K562 (cell line): ENCODE results near the gene LRRC47. TPM values are rescaled to one million over a fixed set of nuclear protein-coding genes. Genes with fewer than 3 reads are reported as not detected.

Experiments
- ATAC-seq: fragments of 200-7000 bp; cut with Tn5 transposase; 3 replicates; pipeline ENCODE4 v1.9.1; 2020; ENCODE audit warnings: moderate library complexity
- BruUV-seq: library from RNA; stranded (reverse); fragments of 400-500 nt; replicated peaks from 2 replicates; lab custom pipeline; 2021; lab: Mats Ljungman, UMichigan
- CTCF ChIA-PET: fragments of 300-600 bp; formaldehyde crosslinking; extraction: SDS; loops from one replicate; lab custom pipeline; 2021; ENCODE audit warnings: low intra/inter-chr PET ratio; lab: Yijun Ruan, JAX
- POLR2A ChIA-PET: fragments of 300-600, 350-650 bp; sonication (Branson Sonifier 250); formaldehyde crosslinking; extraction: SDS; loops from one replicate; lab custom pipeline; 2021; ENCODE audit warnings: antibody characterized with exemption, inconsistent platforms; lab: Yijun Ruan, JAX
- DNase-seq, 4 experiments: peaks; one replicate each; pipeline versions ENCODE4 v3.0.0 to v3.0.0-alpha.2; 2011 to 2018; ENCODE audit warnings: low spot score in 3 of 4, mixed read lengths in 3 of 4; ENCODE audit errors: extremely low read depth in 1 of 4
- FAIRE-seq: peaks from 2 replicates; lab custom pipeline; 2011; peaks lifted over from hg19 to GRCh38; lab: Jason Lieb, UNC
- H2AFZ ChIP-seq: 2 replicates; pipeline ENCODE4 v1.6.0; 2011; ENCODE audit warnings: low read depth, low read length, control low read depth, inconsistent platforms
- H3K27ac ChIP-seq: fragments of 200-600 bp; 3 replicates; pipeline ENCODE4 v1.8.0; 2011; ENCODE audit warnings: low read depth, mild to moderate bottlenecking, control low read depth, inconsistent platforms, low read length, moderate library complexity, mixed read lengths; ENCODE audit errors: extremely low read depth
- H3K27me3 ChIP-seq, 2 experiments: fragments of 300-600 bp in 1 of 2; 2 replicates in 1 of 2; 3 replicates in 1 of 2; pipeline versions ENCODE4 v1.6.0 to v1.8.0; 2011; ENCODE audit warnings: inconsistent platforms in 2 of 2, low read length in 2 of 2, mild to moderate bottlenecking in 1 of 2, mixed read lengths in 1 of 2, moderate library complexity in 1 of 2; ENCODE audit not compliant: control insufficient read depth in 2 of 2, insufficient read depth in 2 of 2
- H3K36me3 ChIP-seq: fragments of 300-600 bp; 3 replicates; pipeline ENCODE4 v1.8.0; 2011; ENCODE audit warnings: mild to moderate bottlenecking, low read length, inconsistent platforms; ENCODE audit not compliant: control insufficient read depth, insufficient read depth
- H3K4me1 ChIP-seq, 2 experiments: fragments of 200-600 bp in 1 of 2; replicated peaks in 1 of 2; 2 replicates in 1 of 2; 3 replicates in 1 of 2; pipeline versions ENCODE4 v1.5.1 to v1.8.0; 2011; ENCODE audit warnings: inconsistent platforms in 2 of 2, low read length in 2 of 2, mild to moderate bottlenecking in 1 of 2, mixed read lengths in 1 of 2, moderate library complexity in 1 of 2; ENCODE audit not compliant: control insufficient read depth in 2 of 2, insufficient read depth in 2 of 2
- H3K4me2 ChIP-seq: 2 replicates; pipeline ENCODE4 v1.6.1; 2011; ENCODE audit warnings: low read length, control low read depth, inconsistent platforms, mixed read lengths; ENCODE audit not compliant: insufficient read depth
- H3K4me3 ChIP-seq: fragments of 200-600 bp; sonication (generic), shearing (Covaris generic); 2 replicates; pipeline ENCODE4 v1.5.1; 2016; ENCODE audit warnings: control low read depth, inconsistent platforms
- H3K79me2 ChIP-seq: fragments of 200-600 bp; 3 replicates; pipeline ENCODE4 v1.8.0; 2011; ENCODE audit warnings: low read length, inconsistent platforms; ENCODE audit not compliant: control insufficient read depth, insufficient read depth
- H3K9ac ChIP-seq, 2 experiments: 2 replicates each; pipeline versions ENCODE4 v1.6.0 to v1.6.1; 2011; ENCODE audit warnings: low read depth in 2 of 2, low read length in 2 of 2, control low read depth in 1 of 2, inconsistent platforms in 1 of 2, mild to moderate bottlenecking in 1 of 2, mixed read lengths in 1 of 2; ENCODE audit not compliant: insufficient read depth in 1 of 2
- H3K9me1 ChIP-seq: one replicate; pipeline ENCODE4 v1.6.0; 2011; ENCODE audit warnings: inconsistent platforms, mild to moderate bottlenecking, low read length, moderate library complexity; ENCODE audit not compliant: control insufficient read depth, insufficient read depth
- H3K9me3 ChIP-seq: replicated peaks from 2 replicates; pipeline ENCODE4 v1.5.1; 2011; ENCODE audit warnings: low read depth, low read length, inconsistent platforms; ENCODE audit not compliant: control insufficient read depth, insufficient read depth
- H4K20me1 ChIP-seq: replicated peaks from 2 replicates; pipeline ENCODE4 v1.6.1; 2011; ENCODE audit warnings: low read length, inconsistent platforms, mixed read lengths; ENCODE audit not compliant: control insufficient read depth, insufficient read depth
- ATF7 ChIP-seq: fragments of 450-650 bp; IDR thresholded peaks from 2 replicates; pipeline ENCODE4 v1.7.1; 2014; ENCODE audit warnings: mild to moderate bottlenecking, moderate library complexity
- CBFA2T3 ChIP-seq: fragments of 450-650 bp; IDR thresholded peaks from 2 replicates; pipeline ENCODE4 v1.6.1; 2017
- CTBP1 ChIP-seq: fragments of 450-650 bp; IDR thresholded peaks from 2 replicates; pipeline ENCODE4 v1.6.1; 2016; ENCODE audit warnings: borderline replicate concordance
- CXXC5 ChIP-seq: fragments of 250-450 bp; sonication (Bioruptor Pico); IDR thresholded peaks from 2 replicates; pipeline ENCODE4 v1.8.0; 2022; ENCODE audit warnings: inconsistent platforms, mild to moderate bottlenecking, moderate library complexity
- HDAC1 ChIP-seq, 2 experiments: fragments of 450-650 bp; IDR thresholded peaks; 2 replicates each; pipeline ENCODE4 v1.6.1; 2016 to 2017; ENCODE audit warnings: inconsistent platforms in 1 of 2, mild to moderate bottlenecking in 1 of 2, moderate library complexity in 1 of 2
- KLF6 ChIP-seq: fragments of 250-450 bp; sonication (Bioruptor Pico); IDR thresholded peaks from 2 replicates; pipeline ENCODE4 v1.4.0; 2020; ENCODE audit warnings: mild to moderate bottlenecking, moderate library complexity, borderline replicate concordance
- NCOA1 ChIP-seq: fragments of 450-650 bp; IDR thresholded peaks from 2 replicates; pipeline ENCODE4 v1.6.1; 2016; ENCODE audit warnings: low read depth
- NR2F6 ChIP-seq: fragments of 450-650 bp; formaldehyde crosslinking; IDR thresholded peaks from 2 replicates; pipeline ENCODE4 v1.4.0; 2020; ENCODE audit warnings: mild to moderate bottlenecking
- PRPF4 ChIP-seq: fragments of 200-400 bp; formaldehyde crosslinking; IDR thresholded peaks from one replicate; pipeline ENCODE4 v1.6.1; 2017; ENCODE audit warnings: low read length, low read depth, mild to moderate bottlenecking; ENCODE audit not compliant: insufficient read depth, poor library complexity, severe bottlenecking
- RFX7 ChIP-seq: fragments of 250-450 bp; sonication (Bioruptor Pico); IDR thresholded peaks from 2 replicates; pipeline ENCODE4 v1.5.1; 2021; ENCODE audit warnings: mild to moderate bottlenecking
- SMAD4 ChIP-seq: fragments of 250-450 bp; sonication (Bioruptor Pico); conservative IDR thresholded peaks from 2 replicates; pipeline ENCODE4 v1.8.0; 2021; ENCODE audit warnings: inconsistent platforms, mild to moderate bottlenecking, moderate library complexity
- SRSF7 ChIP-seq: fragments of 200-400 bp; formaldehyde crosslinking; optimal IDR thresholded peaks from 2 replicates; pipeline ENCODE3; 2017; ENCODE audit warnings: mild to moderate bottlenecking, low read depth, low read length
- STAG1 ChIP-seq: sonication (generic); formaldehyde crosslinking; IDR thresholded peaks from 2 replicates; pipeline ENCODE4 v1.5.0; 2020; ENCODE audit warnings: missing genetic modification reagents, borderline replicate concordance
- STAT5B ChIP-seq: fragments of 250-450 bp; sonication (Bioruptor Pico); IDR thresholded peaks from 2 replicates; pipeline ENCODE4 v1.8.0; 2021; ENCODE audit warnings: mild to moderate bottlenecking, inconsistent platforms
- THRAP3 ChIP-seq: fragments of 450-650 bp; IDR thresholded peaks from 2 replicates; pipeline ENCODE4 v1.6.1; 2016; ENCODE audit warnings: mild to moderate bottlenecking, inconsistent platforms, borderline replicate concordance
- U2AF1 ChIP-seq: fragments of 200-400 bp; formaldehyde crosslinking; optimal IDR thresholded peaks from 2 replicates; pipeline ENCODE3; 2017; ENCODE audit warnings: mild to moderate bottlenecking, low read depth, low read length, moderate library complexity
- XRCC5 ChIP-seq: fragments of 200-400 bp; formaldehyde crosslinking; IDR thresholded peaks from 2 replicates; pipeline ENCODE4 v1.6.1; 2017; ENCODE audit warnings: low read depth, mild to moderate bottlenecking, low read length
- YY1 ChIP-seq, 3 experiments: IDR thresholded peaks; 2 replicates each; pipeline ENCODE4 v1.6.1; 2011; ENCODE audit warnings: low read length in 2 of 3, mild to moderate bottlenecking in 2 of 3, moderate library complexity in 2 of 3, borderline replicate concordance in 1 of 3, control low read depth in 1 of 3, low read depth in 1 of 3; ENCODE audit not compliant: insufficient read depth in 3 of 3, insufficient replicate concordance in 2 of 3, control insufficient read depth in 1 of 3, insufficient read length in 1 of 3; ENCODE audit errors: extremely low read depth in 1 of 3
- ZBTB8A ChIP-seq: fragments of 450-650 bp; IDR thresholded peaks from 2 replicates; pipeline ENCODE4 v1.6.1; 2018; ENCODE audit warnings: mild to moderate bottlenecking, moderate library complexity; ENCODE audit not compliant: partially characterized antibody
- ZNF124 ChIP-seq: sonication (generic); formaldehyde crosslinking; IDR thresholded peaks from 2 replicates; pipeline ENCODE4 v1.8.1; 2022; ENCODE audit warnings: missing genetic modification reagents
- ZNF133 ChIP-seq: fragments of 250-450 bp; sonication (Bioruptor Pico); IDR thresholded peaks from 2 replicates; pipeline ENCODE4 v1.4.0; 2020; ENCODE audit warnings: mild to moderate bottlenecking
- WGBS: fragments of 100-300 bp; shearing (Covaris generic); methylation state at CpG from one replicate; pipeline ENCODE4 v1.1.6; 2016; ENCODE audit warnings: low coverage, mixed read lengths; ENCODE audit not compliant: insufficient coverage; ENCODE audit errors: missing lambda C conversion rate; 5-methylcytosine and 5-hydroxymethylcytosine counted together
- in situ Hi-C: fragments of 300-500 bp; cut with MboI; formaldehyde crosslinking; loops from 4 replicates; pipeline ENCODE4 v1.15.0; 2018; ENCODE audit warnings: inconsistent platforms, mixed read lengths
- intact Hi-C: fragments of 100-400 bp; cut with micrococcal nuclease; formaldehyde crosslinking; loops from 2 replicates; pipeline ENCODE4 v1.14.2; 2022
- polyA plus RNA-seq, 8 experiments: library from polyadenylated mRNA; depleted of rRNA in 4 of 8; stranded (reverse) in 5 of 8; unstranded in 3 of 8; fragments of >200 nt; fragmentation: Nextera tagmentation in 2 of 8; fragmentation: Illumina TruSeq in 1 of 8; extraction: Ambion mirVana in 2 of 8; extraction: Trizol in 1 of 8; gene quantifications; 2 replicates each; pipeline versions ENCODE4 v1.2.1 to v1.2.3, GENCODE V29; 2011 to 2014; ENCODE audit warnings: inconsistent platforms in 1 of 8, missing spikeins in 1 of 8
- total RNA-seq, 7 experiments: library from RNA; depleted of rRNA in 6 of 7; stranded (reverse); fragments of >200 nt in 6 of 7; fragmentation: Illumina TruSeq in 2 of 7; extraction: Trizol in 2 of 7; gene quantifications; 2 replicates each; pipeline versions ENCODE4 v1.2.1 to v1.2.3, GENCODE V29; 2011 to 2021; ENCODE audit warnings: low replicate concordance in 1 of 7
- TF ChIP-seq, protein P1 (sequence below): fragments of 450-650 bp; IDR thresholded peaks from 2 replicates; pipeline ENCODE4 v1.6.1; 2018; ENCODE audit warnings: mild to moderate bottlenecking, low read depth; ENCODE audit not compliant: partially characterized antibody

Gene LRRC47
- total and polyA plus RNA-seq, 9 of the 15 experiments (the other 6 are each of a cell fraction or from before 2014, with no cell fraction given), result 4.6 to 68.0 (median 35.9) TPM

DNA sequence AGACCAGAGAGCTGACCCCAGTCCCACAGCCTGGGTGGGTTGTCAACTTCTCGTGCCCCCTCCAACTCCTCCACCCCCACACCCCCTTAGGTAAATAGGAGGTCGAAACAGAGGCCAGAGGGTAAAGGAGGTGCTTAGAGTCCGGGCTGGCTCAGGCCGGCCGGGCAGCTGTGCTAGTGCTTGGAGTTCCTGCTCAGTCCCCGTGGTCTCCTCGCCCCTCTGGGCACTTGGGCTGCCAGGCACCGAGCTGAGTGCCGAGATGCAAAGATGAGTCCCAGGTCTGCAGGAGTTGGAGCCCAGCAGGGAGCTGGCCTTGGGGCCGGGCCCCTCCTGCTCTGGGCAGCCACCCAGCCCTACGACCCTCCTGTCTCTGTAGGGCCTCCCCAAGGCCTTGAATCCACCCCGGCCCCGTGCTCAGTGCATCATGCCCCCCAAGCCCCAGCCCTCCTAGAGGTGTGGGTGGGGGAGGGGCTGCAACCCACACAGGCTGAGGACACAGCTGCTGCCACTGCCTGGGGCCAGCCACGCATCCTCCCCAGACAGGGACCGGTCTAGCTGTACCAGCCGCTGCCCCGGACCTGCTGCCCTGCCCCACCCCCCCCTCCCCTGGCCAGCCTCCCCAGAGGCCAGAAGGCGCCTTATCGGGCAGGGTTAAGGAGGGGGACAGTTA is 21.9 kb downstream of the LRRC47 start:
- peak overlapping the region; percentile 66 to 94 for H3K9ac ChIP-seq
- ChIA-PET CTCF (no interaction called here), POLR2A (interaction anchor here (0.5 to 2.3 kb wide), 10 partner anchors 11 to 125 kb away, joined by 3 to 14 read pairs (median 3); partner anchors contain the start of gene LRRC47)
- H3K27ac ChIP-seq, result peak overlapping the region; percentile 66
- no peaks in the 10 kb centered on the region for H3K9me3 ChIP-seq
- DNase-seq (peak in 3 of 4 experiments; percentile 40 to 50 (median 49)), ATAC-seq (no peak), FAIRE-seq (no peak)
- WGBS, result 1% methylated on average over 19 of the region's 19 CpGs
- H3K27me3 ChIP-seq, result no peaks in the 10 kb centered on the region
- peaks cover 38% of the 10 kb centered on the region for H3K79me2 ChIP-seq
- intact Hi-C loops (loop anchor here (2.0 kb wide), 3 partner anchors 28 to 126 kb away; partner anchors contain the start of gene C1orf174), in situ Hi-C loops (no loop called here)
- H3K4me1 ChIP-seq, result peaks cover 26 to 92% of the 10 kb centered on the region in 2 experiments
- peak overlapping the region; percentile 92 for H3K4me2 ChIP-seq
- H3K4me3 ChIP-seq, result peak overlapping the region; percentile 65
- H2AFZ ChIP-seq, result no peak overlapping the region
- H3K9me1 ChIP-seq, result peaks cover 5% of the 10 kb centered on the region
- no peaks in the 10 kb centered on the region for H4K20me1 ChIP-seq
- H3K36me3 ChIP-seq, result peaks cover 16% of the 10 kb centered on the region; the same call in 1 of the 3 replicates
- BruUV-seq, result no TSS peak
- TF ChIP-seq STAG1 (CRISPR knock-in tag), result no peak
- no peak for TF ChIP-seq NR2F6
- TF ChIP-seq HDAC1 (IDR thresholded peaks at IDR 0.05), result peak in 1 of 2 experiments; percentile 83; a peak in 2 of 4 replicates
- TF ChIP-seq SRSF7, result no peak
- no peak for TF ChIP-seq NCOA1
- no peak; the same call in 1 of the 2 replicates for TF ChIP-seq XRCC5
- TF ChIP-seq CBFA2T3, result no peak
- peak in 1 of 3 experiments; percentile 11 for TF ChIP-seq YY1 (IDR thresholded peaks at IDR 0.05; ENCODE audit: borderline replicate concordance in 1 of 3, control insufficient read depth in 1 of 3, extremely low read depth in 1 of 3, insufficient read depth in 3 of 3, insufficient read length in 1 of 3, insufficient replicate concordance in 2 of 3, low read depth in 1 of 3, low read length in 2 of 3)
- TF ChIP-seq CXXC5 (CRISPR knock-in tag), result no peak
- no peak for TF ChIP-seq ZNF124 (CRISPR knock-in tag)
- no peak for TF ChIP-seq U2AF1
- TF ChIP-seq SMAD4 (CRISPR knock-in tag), result no peak
- no peak for TF ChIP-seq ZBTB8A
- no peak for TF ChIP-seq THRAP3
- TF ChIP-seq ATF7, result no peak
- TF ChIP-seq KLF6 (CRISPR knock-in tag), result no peak
- no peak for TF ChIP-seq ZNF133 (CRISPR knock-in tag)
- TF ChIP-seq PRPF4, result no peak
- no peak for TF ChIP-seq RFX7 (CRISPR knock-in tag)
- no peak for TF ChIP-seq CTBP1
- no peak for TF ChIP-seq STAT5B (CRISPR knock-in tag)
- TF ChIP-seq, protein P1, sequence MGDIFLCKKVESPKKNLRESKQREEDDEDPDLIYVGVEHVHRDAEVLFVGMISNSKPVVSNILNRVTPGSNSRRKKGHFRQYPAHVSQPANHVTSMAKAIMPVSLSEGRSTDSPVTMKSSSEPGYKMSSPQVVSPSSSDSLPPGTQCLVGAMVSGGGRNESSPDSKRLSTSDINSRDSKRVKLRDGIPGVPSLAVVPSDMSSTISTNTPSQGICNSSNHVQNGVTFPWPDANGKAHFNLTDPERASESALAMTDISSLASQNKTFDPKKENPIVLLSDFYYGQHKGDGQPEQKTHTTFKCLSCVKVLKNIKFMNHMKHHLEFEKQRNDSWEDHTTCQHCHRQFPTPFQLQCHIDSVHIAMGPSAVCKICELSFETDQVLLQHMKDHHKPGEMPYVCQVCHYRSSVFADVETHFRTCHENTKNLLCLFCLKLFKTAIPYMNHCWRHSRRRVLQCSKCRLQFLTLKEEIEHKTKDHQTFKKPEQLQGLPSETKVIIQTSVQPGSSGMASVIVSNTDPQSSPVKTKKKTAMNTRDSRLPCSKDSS, result no peak
